Muscle layer of duodenum (tissue), 2 donors: Measurements from ENCODE around the gene JPH3.

Source experiments
- H3K27ac ChIP-seq: one replicate; pipeline ENCODE4 v1.7.0; 2013; ENCODE audit warnings: mild to moderate bottlenecking, low read length
- H3K27me3 ChIP-seq: one replicate; pipeline ENCODE4 v1.7.0; 2013; ENCODE audit warnings: low read depth, mild to moderate bottlenecking, control low read depth, low read length
- H3K36me3 ChIP-seq, 2 donors: one replicate each; pipeline ENCODE4 v1.7.0; 2013; ENCODE audit warnings: low read length in 2 of 2, control low read depth in 1 of 2, mild to moderate bottlenecking in 1 of 2; ENCODE audit not compliant: insufficient read depth in 2 of 2, control insufficient read depth in 1 of 2
- H3K4me1 ChIP-seq, 2 donors: one replicate each; pipeline ENCODE4 v1.7.0; 2013; ENCODE audit warnings: low read length in 2 of 2, mild to moderate bottlenecking in 2 of 2, control low read depth in 1 of 2, moderate library complexity in 1 of 2; ENCODE audit not compliant: insufficient read depth in 2 of 2, control insufficient read depth in 1 of 2
- H3K4me3 ChIP-seq, 2 donors: one replicate each; pipeline ENCODE4 v1.7.0; 2013; ENCODE audit warnings: low read length in 2 of 2, low read depth in 1 of 2, mild to moderate bottlenecking in 1 of 2
- H3K9me3 ChIP-seq, 2 donors: one replicate each; pipeline ENCODE4 v1.7.0; 2013; ENCODE audit warnings: low read length in 2 of 2, control low read depth in 1 of 2, mild to moderate bottlenecking in 1 of 2; ENCODE audit not compliant: control insufficient read depth in 1 of 2
- donor health status: healthy.

JPH3 gene

GRCh38 chr16:87703071-87703470 is 100.8 kb downstream of the JPH3 start:
- Histone ChIP-seq H3K9me3 (no peaks in the 10 kb centered on the region), H3K27me3 (no peaks in the 10 kb centered on the region), H3K27ac (no peak overlapping the region), H3K4me1 (no peaks in the 10 kb centered on the region), H3K36me3 (peaks cover 14 to 42% of the 10 kb centered on the region in 2 donors), H3K4me3 (no peak overlapping the region)

GRCh38 chr16:87703835-87704375 is 101.6 kb downstream of the JPH3 start:
- H3K36me3 ChIP-seq: peaks cover 19 to 43% of the 10 kb centered on the region in 2 donors
- no peaks in the 10 kb centered on the region for H3K27me3 ChIP-seq
- H3K4me1 ChIP-seq: no peaks in the 10 kb centered on the region
- H3K9me3 ChIP-seq: no peaks in the 10 kb centered on the region
- no peak overlapping the region for H3K4me3 ChIP-seq
- H3K27ac ChIP-seq: no peak overlapping the region

- H3K27me3 ChIP-seq: no peaks in the 10 kb centered on the region
- H3K27ac ChIP-seq: no peak overlapping the region
- no peak overlapping the region for H3K4me3 ChIP-seq
- peaks cover 19 to 48% of the 10 kb centered on the region in 2 donors for H3K36me3 ChIP-seq
- no peaks in the 10 kb centered on the region for H3K9me3 ChIP-seq
- no peaks in the 10 kb centered on the region for H3K4me1 ChIP-seq
Measured at GRCh38 chr16:87704754-87705353, 102.5 kb downstream of the JPH3 start.

- H3K4me3 ChIP-seq: no peak overlapping the region
- H3K4me1 ChIP-seq: no peaks in the 10 kb centered on the region
- no peaks in the 10 kb centered on the region for H3K9me3 ChIP-seq
- H3K27me3 ChIP-seq: no peaks in the 10 kb centered on the region
- H3K36me3 ChIP-seq: peaks cover 27 to 57% of the 10 kb centered on the region in 2 donors
- no peak overlapping the region for H3K27ac ChIP-seq
Measured at GRCh38 chr16:87705771-87706277, 103.5 kb downstream of the JPH3 start.

GRCh38 chr16:87706278-87707000 is 104.1 kb downstream of the JPH3 start:
- Histone ChIP-seq H3K27ac (no peak overlapping the region), H3K9me3 (no peaks in the 10 kb centered on the region), H3K27me3 (no peaks in the 10 kb centered on the region), H3K36me3 (peaks cover 29 to 59% of the 10 kb centered on the region in 2 donors), H3K4me3 (no peak overlapping the region), H3K4me1 (no peaks in the 10 kb centered on the region)

GRCh38 chr16:87707097-87707496 is 104.8 kb downstream of the JPH3 start:
- Histone ChIP-seq H3K36me3 (peaks cover 29 to 61% of the 10 kb centered on the region in 2 donors), H3K9me3 (no peaks in the 10 kb centered on the region), H3K27me3 (no peaks in the 10 kb centered on the region)

GRCh38 chr16:87707714-87708580 is 105.6 kb downstream of the JPH3 start:
- Histone ChIP-seq H3K9me3 (no peaks in the 10 kb centered on the region), H3K4me3 (no peak overlapping the region), H3K36me3 (peaks cover 25 to 60% of the 10 kb centered on the region in 2 donors), H3K4me1 (no peaks in the 10 kb centered on the region), H3K27ac (no peak overlapping the region), H3K27me3 (no peaks in the 10 kb centered on the region)

More at GRCh38 chr16:87707097-87707496, 104.8 kb downstream of the JPH3 start:
- Histone ChIP-seq H3K4me3 (no peak overlapping the region), H3K27ac (no peak overlapping the region), H3K4me1 (no peaks in the 10 kb centered on the region)

GRCh38 chr16:87708881-87709638 is 106.8 kb downstream of the JPH3 start:
- Histone ChIP-seq H3K4me3 (no peak overlapping the region), H3K36me3 (peaks cover 18 to 63% of the 10 kb centered on the region in 2 donors), H3K27ac (no peak overlapping the region)

GRCh38 chr16:87709677-87710076 is 107.4 kb downstream of the JPH3 start:
- H3K27ac ChIP-seq: no peak overlapping the region
- H3K27me3 ChIP-seq: no peaks in the 10 kb centered on the region
- no peak overlapping the region for H3K4me3 ChIP-seq
- no peaks in the 10 kb centered on the region for H3K9me3 ChIP-seq
- no peaks in the 10 kb centered on the region for H3K4me1 ChIP-seq
- H3K36me3 ChIP-seq: peaks cover 18 to 68% of the 10 kb centered on the region in 2 donors

More at GRCh38 chr16:87708881-87709638, 106.8 kb downstream of the JPH3 start:
- no peaks in the 10 kb centered on the region for H3K9me3 ChIP-seq
- no peaks in the 10 kb centered on the region for H3K4me1 ChIP-seq
- H3K27me3 ChIP-seq: no peaks in the 10 kb centered on the region

GRCh38 chr16:87710887-87711286 is 108.6 kb downstream of the JPH3 start:
- Histone ChIP-seq H3K4me1 (no peaks in the 10 kb centered on the region), H3K27me3 (no peaks in the 10 kb centered on the region), H3K27ac (no peak overlapping the region), H3K36me3 (peaks cover 25 to 79% of the 10 kb centered on the region in 2 donors), H3K4me3 (no peak overlapping the region), H3K9me3 (no peaks in the 10 kb centered on the region)
